ENCODE measurements around the gene HDHD2.

- TF ChIP-seq, protein P1, sequence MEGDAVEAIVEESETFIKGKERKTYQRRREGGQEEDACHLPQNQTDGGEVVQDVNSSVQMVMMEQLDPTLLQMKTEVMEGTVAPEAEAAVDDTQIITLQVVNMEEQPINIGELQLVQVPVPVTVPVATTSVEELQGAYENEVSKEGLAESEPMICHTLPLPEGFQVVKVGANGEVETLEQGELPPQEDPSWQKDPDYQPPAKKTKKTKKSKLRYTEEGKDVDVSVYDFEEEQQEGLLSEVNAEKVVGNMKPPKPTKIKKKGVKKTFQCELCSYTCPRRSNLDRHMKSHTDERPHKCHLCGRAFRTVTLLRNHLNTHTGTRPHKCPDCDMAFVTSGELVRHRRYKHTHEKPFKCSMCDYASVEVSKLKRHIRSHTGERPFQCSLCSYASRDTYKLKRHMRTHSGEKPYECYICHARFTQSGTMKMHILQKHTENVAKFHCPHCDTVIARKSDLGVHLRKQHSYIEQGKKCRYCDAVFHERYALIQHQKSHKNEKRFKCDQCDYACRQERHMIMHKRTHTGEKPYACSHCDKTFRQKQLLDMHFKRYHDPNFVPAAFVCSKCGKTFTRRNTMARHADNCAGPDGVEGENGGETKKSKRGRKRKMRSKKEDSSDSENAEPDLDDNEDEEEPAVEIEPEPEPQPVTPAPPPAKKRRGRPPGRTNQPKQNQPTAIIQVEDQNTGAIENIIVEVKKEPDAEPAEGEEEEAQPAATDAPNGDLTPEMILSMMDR (conservative IDR thresholded peaks at IDR 0.05; ENCODE audit: low read length): no peak
- TF ChIP-seq EZH2phosphoT487 (IDR thresholded peaks at IDR 0.05; ENCODE audit: borderline replicate concordance): no peak
Observed at GRCh38 chr18:47180765-47181164, 30.5 kb upstream of the HDHD2 start.
